Erythroblast (primary cell): ENCODE data around the gene ERGIC1.

ENCODE experiments used
- GATA1 ChIP-seq: IDR thresholded peaks from 2 replicates; pipeline ENCODE4 v1.6.1; 2011; ENCODE audit warnings: low read depth, mild to moderate bottlenecking, control low read depth, low read length, moderate library complexity
- POLR2A ChIP-seq: IDR thresholded peaks from 2 replicates; pipeline ENCODE4 v1.6.1; 2011; ENCODE audit warnings: mild to moderate bottlenecking, low read length

- no peak for TF ChIP-seq POLR2A
- TF ChIP-seq GATA1, result no peak
These were observed 5.1 kb upstream of the ERGIC1 start for GRCh38 chr5:172828911-172829431.
